Mucosa of descending colon (tissue), 3 donors: Measurements from ENCODE around the gene SOCS2. TPM values are rescaled to one million over a fixed set of nuclear protein-coding genes. Genes with fewer than 3 reads are reported as not detected.

Experiments
- ATAC-seq: fragments of 200-7000 bp; cut with Tn5 transposase; one replicate; pipeline ENCODE4 v1.9.1; 2020; ENCODE audit warnings: mild to moderate bottlenecking, moderate library complexity
- DNase-seq, 3 donors: peaks; one replicate each; pipeline ENCODE4 v3.0.0-alpha.2; 2020
- H3K36me3 ChIP-seq: fragments of 200-600 bp; one replicate; pipeline ENCODE4 v1.8.0; 2021; ENCODE audit warnings: low read depth, mild to moderate bottlenecking
- H3K4me1 ChIP-seq: fragments of 200-600 bp; one replicate; pipeline ENCODE4 v1.8.0; 2021; ENCODE audit warnings: low read depth, mild to moderate bottlenecking
- H3K4me3 ChIP-seq: fragments of 200-600 bp; one replicate; pipeline ENCODE4 v1.8.0; 2021; ENCODE audit warnings: mild to moderate bottlenecking
- H3K9me3 ChIP-seq: fragments of 200-600 bp; one replicate; pipeline ENCODE4 v1.8.0; 2021; ENCODE audit warnings: mild to moderate bottlenecking
- CTCF ChIP-seq: fragments of 200-600 bp; IDR thresholded peaks from one replicate; pipeline ENCODE4 v1.8.0; 2022; ENCODE audit warnings: antibody characterized with exemption, mild to moderate bottlenecking
- intact Hi-C, 2 donors: fragments of 100-400 bp; cut with DNase I in 1 of 2; cut with micrococcal nuclease in 1 of 2; formaldehyde crosslinking; loops; one replicate each; pipeline versions ENCODE4 v1.11.0 to v1.11.1; 2022; cut with DNase I, micrococcal nuclease
- total RNA-seq, 3 donors: library from RNA; stranded (reverse); fragmentation: NEBNext Ultra II Directional in 2 of 3; extraction: Animal tissue kit (Norgen Biotek cat#: 25700) in 2 of 3; gene quantifications; one replicate each; pipeline versions ENCODE4 v1.2.1 to v1.2.4, GENCODE V29; 2021 to 2023
- donor health status: DM: no; HTN: no; CAD: no; lungs with moderate emphysema.
- donor health status: DM: no; HTN: no; CAD: no.
- donor health status: DM: no; HTN: yes; CAD: no.

The SOCS2 gene
- total RNA-seq, 3 donors from 2014 or later = 23.3 to 40.7 (median 27.6) TPM

DNA sequence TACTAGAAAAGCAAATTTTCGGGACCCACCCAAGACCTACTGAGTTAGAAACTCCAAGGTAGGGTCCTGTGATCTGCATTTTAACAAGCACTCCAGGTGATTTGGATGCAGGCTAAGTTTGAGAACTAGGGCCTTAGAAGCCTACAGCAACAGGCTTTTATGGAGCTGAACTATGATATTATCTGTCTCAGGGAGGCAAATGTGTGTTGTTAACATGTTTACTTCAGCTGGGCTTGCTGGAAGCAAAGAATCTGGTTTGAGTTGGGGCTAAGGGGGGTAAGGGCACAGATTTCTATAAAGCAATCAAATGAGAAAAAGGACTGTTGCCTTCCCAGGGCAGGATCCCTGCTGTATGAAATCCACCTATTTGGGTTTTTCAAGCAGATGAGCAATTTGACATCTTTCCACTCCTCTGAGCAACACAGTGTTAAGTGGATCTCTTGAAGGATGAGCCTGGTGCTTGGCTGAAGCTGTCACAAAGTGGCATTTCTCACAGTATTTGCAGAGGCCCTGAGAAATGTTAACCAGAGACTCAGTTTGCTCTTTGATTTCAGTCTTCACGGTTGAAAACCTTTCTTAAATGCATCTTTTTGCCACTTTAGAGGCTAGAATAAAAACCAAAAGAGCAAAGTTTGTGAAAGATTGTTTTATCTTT lies 36.2 kb upstream of the SOCS2 start:
- Histone ChIP-seq H3K9me3 (no peaks in the 10 kb centered on the region), H3K4me1 (no peaks in the 10 kb centered on the region), H3K36me3 (no peaks in the 10 kb centered on the region), H3K4me3 (no peak overlapping the region)
- TF ChIP-seq CTCF = no peak
- no peak for DNase-seq
- intact Hi-C loops = no loop called here
- no peak for ATAC-seq

GRCh38 chr12:93536766-93537488 lies 35.5 kb upstream of the SOCS2 start:
- no peaks in the 10 kb centered on the region for H3K9me3 ChIP-seq
- H3K4me1 ChIP-seq = no peaks in the 10 kb centered on the region
- H3K4me3 ChIP-seq = no peak overlapping the region
- H3K36me3 ChIP-seq = no peaks in the 10 kb centered on the region
- DNase-seq (no peak), ATAC-seq (no peak)
- intact Hi-C loops = no loop called here
- TF ChIP-seq CTCF = no peak

- H3K36me3 ChIP-seq = no peaks in the 10 kb centered on the region
- no peak for DNase-seq
- no peak for ATAC-seq
- intact Hi-C loops = no loop called here
- no peaks in the 10 kb centered on the region for H3K9me3 ChIP-seq
- TF ChIP-seq CTCF = no peak
- no peak overlapping the region for H3K4me3 ChIP-seq
- no peaks in the 10 kb centered on the region for H3K4me1 ChIP-seq
Observed at GRCh38 chr12:93537769-93538168, 34.7 kb upstream of the SOCS2 start.

- H3K9me3 ChIP-seq = no peaks in the 10 kb centered on the region
- intact Hi-C loops = no loop called here
- H3K36me3 ChIP-seq = no peaks in the 10 kb centered on the region
- H3K4me3 ChIP-seq = no peak overlapping the region
- DNase-seq (no peak), ATAC-seq (no peak)
- no peaks in the 10 kb centered on the region for H3K4me1 ChIP-seq
- TF ChIP-seq CTCF = no peak
Observed at GRCh38 chr12:93539821-93540220, 32.7 kb upstream of the SOCS2 start.

DNA sequence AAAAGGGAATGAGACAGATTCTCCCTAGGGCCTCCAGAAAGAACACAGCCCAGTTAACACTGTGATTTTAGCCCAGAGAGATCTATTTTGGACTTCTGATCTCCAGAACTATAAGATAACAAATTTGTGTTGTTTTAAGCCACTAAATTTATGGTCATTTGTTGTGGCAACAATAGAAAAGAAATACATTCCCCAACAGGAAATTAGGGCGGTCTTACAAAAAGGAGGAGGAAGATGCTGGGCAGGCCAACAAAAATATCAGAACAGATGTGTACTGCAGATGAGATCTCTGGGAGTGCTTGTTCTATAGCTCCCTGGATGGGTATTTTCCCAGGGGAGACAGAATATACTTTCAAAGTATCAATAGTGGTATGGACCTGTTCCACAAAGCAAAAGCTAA lies 32.0 kb upstream of the SOCS2 start:
- intact Hi-C loops = no loop called here

More for the DNA sequence above, 32.0 kb upstream of the SOCS2 start:
- Histone ChIP-seq H3K9me3 (no peaks in the 10 kb centered on the region), H3K36me3 (no peaks in the 10 kb centered on the region), H3K4me3 (no peak overlapping the region), H3K4me1 (no peaks in the 10 kb centered on the region)
- no peak for DNase-seq
- ATAC-seq = no peak
- no peak for TF ChIP-seq CTCF
